ENCODE results near the gene SLC25A24. TPM values are rescaled to one million over a fixed set of nuclear protein-coding genes. Genes with fewer than 3 reads are reported as not detected.

The SLC25A24 gene
- total and polyA plus RNA-seq, 7 donors = 3.2 to 9.4 (median 6.8) TPM

DNA sequence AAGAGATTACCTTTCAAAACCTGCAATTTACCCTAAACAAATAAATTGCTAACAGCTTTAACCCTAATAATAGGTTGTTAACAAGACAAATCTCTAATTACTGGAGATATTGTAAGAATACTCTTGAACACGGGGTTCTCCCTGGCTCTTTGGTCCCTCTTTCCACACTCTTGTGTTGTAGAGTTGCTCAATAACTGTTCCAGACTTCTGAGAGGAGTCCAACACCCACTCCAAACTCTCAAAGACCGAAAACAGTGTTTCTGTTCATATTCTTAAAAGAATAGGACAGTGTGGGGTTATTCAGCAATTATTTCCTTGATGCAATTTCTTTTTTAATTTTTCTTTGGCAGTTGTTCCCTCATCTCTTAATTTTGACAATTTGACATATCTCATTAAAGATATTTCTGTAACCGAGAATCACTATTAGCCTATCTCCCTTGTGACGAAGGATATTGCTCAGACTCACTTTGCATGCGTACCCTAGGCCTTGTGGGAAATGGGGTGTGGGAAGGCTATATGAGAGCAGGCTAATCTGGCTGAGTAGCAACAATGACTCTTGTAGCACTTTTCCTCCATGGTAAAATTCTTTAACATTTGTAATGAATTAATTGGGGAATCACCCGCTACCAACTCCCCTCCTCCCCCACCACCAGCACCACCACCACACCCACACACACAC, 90.7 kb downstream of the SLC25A24 start:
- ATAC-seq = no peak
- TF ChIP-seq, protein P1, sequence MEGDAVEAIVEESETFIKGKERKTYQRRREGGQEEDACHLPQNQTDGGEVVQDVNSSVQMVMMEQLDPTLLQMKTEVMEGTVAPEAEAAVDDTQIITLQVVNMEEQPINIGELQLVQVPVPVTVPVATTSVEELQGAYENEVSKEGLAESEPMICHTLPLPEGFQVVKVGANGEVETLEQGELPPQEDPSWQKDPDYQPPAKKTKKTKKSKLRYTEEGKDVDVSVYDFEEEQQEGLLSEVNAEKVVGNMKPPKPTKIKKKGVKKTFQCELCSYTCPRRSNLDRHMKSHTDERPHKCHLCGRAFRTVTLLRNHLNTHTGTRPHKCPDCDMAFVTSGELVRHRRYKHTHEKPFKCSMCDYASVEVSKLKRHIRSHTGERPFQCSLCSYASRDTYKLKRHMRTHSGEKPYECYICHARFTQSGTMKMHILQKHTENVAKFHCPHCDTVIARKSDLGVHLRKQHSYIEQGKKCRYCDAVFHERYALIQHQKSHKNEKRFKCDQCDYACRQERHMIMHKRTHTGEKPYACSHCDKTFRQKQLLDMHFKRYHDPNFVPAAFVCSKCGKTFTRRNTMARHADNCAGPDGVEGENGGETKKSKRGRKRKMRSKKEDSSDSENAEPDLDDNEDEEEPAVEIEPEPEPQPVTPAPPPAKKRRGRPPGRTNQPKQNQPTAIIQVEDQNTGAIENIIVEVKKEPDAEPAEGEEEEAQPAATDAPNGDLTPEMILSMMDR (IDR thresholded peaks at IDR 0.05) = no peak
- no peak for DNase-seq
- Histone ChIP-seq H3K27me3 (ENCODE audit: insufficient read depth in 3 of 3, low read length in 2 of 3) (no peaks in the 10 kb centered on the region), H3K4me3 (no peak overlapping the region), H3K4me1 (no peaks in the 10 kb centered on the region), H3K9me3 (no peaks in the 10 kb centered on the region), H3K27ac (no peak overlapping the region), H3K36me3 (ENCODE audit: insufficient read depth in 1 of 2, low read depth in 1 of 2) (no peaks in the 10 kb centered on the region)
- intact Hi-C loops (cut with DNase I) = no loop called here
- 90 to 93% (median 92%) methylated on average over 6 of the region's 6 CpGs for WGBS, 3 donors

DNA sequence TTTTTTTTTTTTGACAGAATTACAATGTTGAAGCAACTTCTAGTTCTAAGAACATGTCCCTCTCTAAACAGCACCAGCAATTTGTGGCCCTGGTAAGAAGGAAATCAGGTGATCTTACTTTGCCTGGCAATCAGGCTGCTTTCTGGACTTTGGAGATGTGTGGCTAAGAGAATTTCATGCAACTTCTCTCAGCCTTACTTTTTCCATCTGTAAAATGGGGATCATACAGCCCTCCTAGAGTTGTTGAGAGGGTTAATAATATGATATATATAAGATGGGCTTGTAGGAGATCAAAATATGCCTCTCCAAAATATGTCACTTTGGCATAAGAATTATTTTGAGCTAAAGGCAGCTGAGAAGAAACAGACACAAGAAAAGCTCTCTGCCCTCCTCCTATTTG, 92.0 kb downstream of the SLC25A24 start:
- TF ChIP-seq, protein P1 (IDR thresholded peaks at IDR 0.05) = no peak
- no peak overlapping the region for H3K4me3 ChIP-seq
- H3K9me3 ChIP-seq = no peaks in the 10 kb centered on the region
- H3K27ac ChIP-seq = no peak overlapping the region
- H3K36me3 ChIP-seq (ENCODE audit: insufficient read depth in 1 of 2, low read depth in 1 of 2) = no peaks in the 10 kb centered on the region
- intact Hi-C loops (cut with DNase I) = no loop called here
- no peaks in the 10 kb centered on the region for H3K4me1 ChIP-seq
- DNase-seq (no peak), ATAC-seq (no peak)
- no peaks in the 10 kb centered on the region for H3K27me3 ChIP-seq (ENCODE audit: insufficient read depth in 3 of 3, low read length in 2 of 3)

DNA sequence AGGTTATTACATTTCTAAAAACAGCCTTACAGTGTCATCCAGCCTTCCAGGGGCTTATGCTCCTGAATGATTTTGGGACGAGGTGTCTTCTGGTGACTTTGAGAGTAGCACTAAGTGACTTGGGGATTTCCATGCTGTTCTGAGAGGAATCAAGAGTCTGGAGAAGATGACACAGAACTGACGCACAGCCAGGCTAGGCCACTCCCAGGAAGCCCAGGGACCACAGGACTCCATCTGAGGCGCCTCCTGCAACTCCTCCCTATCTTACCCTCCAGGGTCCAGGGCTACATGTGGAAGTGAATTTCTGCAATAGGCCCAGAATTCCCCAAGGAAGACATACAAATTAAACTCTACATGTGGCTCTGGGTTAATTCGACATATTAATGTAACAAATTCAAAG, 92.5 kb downstream of the SLC25A24 start:
- no peak for ATAC-seq

DNA sequence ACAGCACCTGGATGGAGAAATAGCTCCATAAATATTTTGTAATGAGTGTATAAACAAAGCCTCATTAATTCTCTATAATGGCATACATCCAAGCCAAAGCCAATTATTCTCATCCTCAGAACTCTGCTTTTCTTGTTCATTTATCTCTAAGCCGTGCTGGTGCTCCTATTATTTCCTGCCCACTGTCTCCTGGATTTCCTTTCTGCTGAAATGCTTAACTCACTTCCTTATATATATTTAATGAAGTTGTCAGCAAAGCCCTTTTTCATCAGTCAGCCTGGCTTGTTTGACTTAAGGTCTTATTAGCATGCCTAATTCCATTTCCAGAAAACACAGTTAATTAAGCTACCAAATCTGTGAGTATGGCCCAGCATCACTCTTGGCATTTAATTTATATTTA, 93.4 kb downstream of the SLC25A24 start:
- TF ChIP-seq, protein P1 (IDR thresholded peaks at IDR 0.05) = no peak
- no peaks in the 10 kb centered on the region for H3K9me3 ChIP-seq
- ATAC-seq (no peak), DNase-seq (no peak)
- no peak overlapping the region for H3K27ac ChIP-seq
- H3K27me3 ChIP-seq (ENCODE audit: insufficient read depth in 3 of 3, low read length in 2 of 3) = no peaks in the 10 kb centered on the region
- intact Hi-C loops (cut with DNase I) = no loop called here
- H3K36me3 ChIP-seq (ENCODE audit: insufficient read depth in 1 of 2, low read depth in 1 of 2) = no peaks in the 10 kb centered on the region
- WGBS, 3 donors = 49 to 62% (median 54%) methylated on average over 1 of the region's 1 CpG
- no peak overlapping the region for H3K4me3 ChIP-seq
- no peaks in the 10 kb centered on the region for H3K4me1 ChIP-seq

More for the DNA sequence above, 92.5 kb downstream of the SLC25A24 start:
- no peak for DNase-seq
- WGBS, 3 donors = 49 to 55% (median 49%) methylated on average over 4 of the region's 4 CpGs
- no peaks in the 10 kb centered on the region for H3K27me3 ChIP-seq (ENCODE audit: insufficient read depth in 3 of 3, low read length in 2 of 3)
- H3K4me3 ChIP-seq = no peak overlapping the region
- H3K27ac ChIP-seq = no peak overlapping the region
- H3K9me3 ChIP-seq = no peaks in the 10 kb centered on the region
- TF ChIP-seq, protein P1 (IDR thresholded peaks at IDR 0.05) = no peak
- H3K4me1 ChIP-seq = no peaks in the 10 kb centered on the region
- intact Hi-C loops (cut with DNase I) = no loop called here
- H3K36me3 ChIP-seq (ENCODE audit: insufficient read depth in 1 of 2, low read depth in 1 of 2) = no peaks in the 10 kb centered on the region

DNA sequence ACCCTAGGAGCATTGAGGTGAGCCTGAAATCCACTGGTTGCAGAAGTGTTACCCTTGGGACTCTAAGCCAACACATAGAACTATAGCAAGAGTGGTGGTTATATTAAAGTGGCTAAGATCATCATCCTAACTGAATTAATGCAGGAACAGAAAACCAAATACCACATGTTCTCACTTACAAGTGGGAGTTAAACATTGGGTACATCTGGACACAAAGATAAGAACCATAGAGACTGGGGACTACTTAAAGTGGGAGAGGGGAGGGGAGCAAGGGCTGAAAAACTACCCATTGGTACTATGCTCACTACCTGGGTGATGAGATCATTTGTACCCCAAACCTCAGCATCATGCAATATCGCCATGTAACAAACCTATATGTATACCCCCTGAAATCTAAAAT, 100.0 kb downstream of the SLC25A24 start:
- Histone ChIP-seq H3K27me3 (ENCODE audit: insufficient read depth in 3 of 3, low read length in 2 of 3) (no peaks in the 10 kb centered on the region), H3K36me3 (ENCODE audit: insufficient read depth in 1 of 2, low read depth in 1 of 2) (no peaks in the 10 kb centered on the region), H3K4me3 (no peak overlapping the region), H3K27ac (no peak overlapping the region), H3K9me3 (no peaks in the 10 kb centered on the region), H3K4me1 (no peaks in the 10 kb centered on the region)
- TF ChIP-seq, protein P1 (IDR thresholded peaks at IDR 0.05) = no peak
- no peak for DNase-seq
- 93 to 100% (median 94%) methylated on average over 1 of the region's 1 CpG for WGBS, 3 donors
- no peak for ATAC-seq
- intact Hi-C loops (cut with DNase I) = no loop called here

Measured in psoas muscle (tissue), 8 donors.